HAP-1 (cell line): ENCODE results near the gene SHMT1.

Experiments used
- DNase-seq, 2 experiments: peaks; one replicate each; pipeline ENCODE4 v3.0.0-alpha.2; 2016 to 2020; ENCODE audit warnings: low spot score in 2 of 2
- H3K27me3 ChIP-seq: fragments of 250-450 bp; sonication (Bioruptor Pico); 2 replicates; pipeline ENCODE4 v1.5.1; 2020; ENCODE audit warnings: low read depth, mild to moderate bottlenecking, moderate library complexity
- H3K36me3 ChIP-seq: fragments of 250-450 bp; sonication (Bioruptor Pico); replicated peaks from 2 replicates; pipeline ENCODE4 v1.5.1; 2020; ENCODE audit warnings: mild to moderate bottlenecking
- H3K4me1 ChIP-seq: fragments of 250-450 bp; sonication (Bioruptor Pico); 2 replicates; pipeline ENCODE4 v1.5.1; 2020; ENCODE audit warnings: mild to moderate bottlenecking
- H3K4me3 ChIP-seq: fragments of 250-450 bp; sonication (Bioruptor Pico); 2 replicates; pipeline ENCODE4 v1.5.1; 2020; ENCODE audit warnings: mild to moderate bottlenecking, moderate library complexity
- H3K9me3 ChIP-seq: fragments of 250-450 bp; sonication (Bioruptor Pico); 2 replicates; pipeline ENCODE4 v1.5.1; 2020; ENCODE audit warnings: mild to moderate bottlenecking, moderate library complexity
- in situ Hi-C: fragments of 300-500 bp; cut with MboI; formaldehyde crosslinking; loops from 3 replicates; pipeline ENCODE4 v1.14.3; 2020; ENCODE audit warnings: low sequenced_read_pairs, inconsistent platforms, mixed read lengths

SHMT1 gene

GRCh38 chr17:18327556-18327955 is 35.8 kb downstream of the SHMT1 start:
- no peak for DNase-seq
- H3K27me3 ChIP-seq = no peaks in the 10 kb centered on the region
- no peaks in the 10 kb centered on the region for H3K9me3 ChIP-seq
- in situ Hi-C loops = no loop called here
- H3K36me3 ChIP-seq = peaks cover 71% of the 10 kb centered on the region
- no peaks in the 10 kb centered on the region for H3K4me1 ChIP-seq
- no peak overlapping the region for H3K4me3 ChIP-seq

- H3K9me3 ChIP-seq = no peaks in the 10 kb centered on the region
- in situ Hi-C loops = no loop called here
- no peak overlapping the region for H3K4me3 ChIP-seq
- peaks cover 69% of the 10 kb centered on the region for H3K36me3 ChIP-seq
- no peak for DNase-seq
- no peaks in the 10 kb centered on the region for H3K4me1 ChIP-seq
- H3K27me3 ChIP-seq = no peaks in the 10 kb centered on the region
Measured at GRCh38 chr17:18327093-18327492, 36.3 kb downstream of the SHMT1 start.

GRCh38 chr17:18326572-18326971 is 36.8 kb downstream of the SHMT1 start:
- H3K9me3 ChIP-seq = no peaks in the 10 kb centered on the region
- no peaks in the 10 kb centered on the region for H3K4me1 ChIP-seq
- in situ Hi-C loops = no loop called here
- peaks cover 64% of the 10 kb centered on the region for H3K36me3 ChIP-seq
- no peak overlapping the region for H3K4me3 ChIP-seq
- no peaks in the 10 kb centered on the region for H3K27me3 ChIP-seq
- no peak for DNase-seq

- H3K4me1 ChIP-seq = no peaks in the 10 kb centered on the region
- H3K27me3 ChIP-seq = no peaks in the 10 kb centered on the region
- no peaks in the 10 kb centered on the region for H3K9me3 ChIP-seq
- in situ Hi-C loops = no loop called here
- DNase-seq = no peak
- H3K4me3 ChIP-seq = no peak overlapping the region
- peaks cover 58% of the 10 kb centered on the region for H3K36me3 ChIP-seq
Measured at GRCh38 chr17:18326039-18326438, 37.3 kb downstream of the SHMT1 start.

GRCh38 chr17:18324140-18325050 is 39.0 kb downstream of the SHMT1 start:
- in situ Hi-C loops = no loop called here
- peaks cover 49% of the 10 kb centered on the region for H3K36me3 ChIP-seq

GRCh38 chr17:18323507-18324139 is 39.7 kb downstream of the SHMT1 start:
- no peaks in the 10 kb centered on the region for H3K9me3 ChIP-seq
- no peak overlapping the region for H3K4me3 ChIP-seq
- no peaks in the 10 kb centered on the region for H3K27me3 ChIP-seq
- peaks cover 41% of the 10 kb centered on the region for H3K36me3 ChIP-seq
- DNase-seq = no peak
- no peaks in the 10 kb centered on the region for H3K4me1 ChIP-seq
- in situ Hi-C loops = no loop called here

More at GRCh38 chr17:18324140-18325050, 39.0 kb downstream of the SHMT1 start:
- Histone ChIP-seq H3K4me1 (no peaks in the 10 kb centered on the region), H3K9me3 (no peaks in the 10 kb centered on the region), H3K4me3 (no peak overlapping the region), H3K27me3 (no peaks in the 10 kb centered on the region)
- no peak for DNase-seq

- DNase-seq = no peak
- peaks cover 39% of the 10 kb centered on the region for H3K36me3 ChIP-seq
- H3K9me3 ChIP-seq = no peaks in the 10 kb centered on the region
- in situ Hi-C loops = no loop called here
- H3K27me3 ChIP-seq = no peaks in the 10 kb centered on the region
- H3K4me1 ChIP-seq = no peaks in the 10 kb centered on the region
- no peak overlapping the region for H3K4me3 ChIP-seq
Measured at GRCh38 chr17:18323007-18323406, 40.3 kb downstream of the SHMT1 start.

GRCh38 chr17:18322522-18322921 is 40.8 kb downstream of the SHMT1 start:
- Histone ChIP-seq H3K36me3 (peaks cover 39% of the 10 kb centered on the region), H3K4me3 (no peak overlapping the region), H3K27me3 (no peaks in the 10 kb centered on the region), H3K9me3 (no peaks in the 10 kb centered on the region), H3K4me1 (no peaks in the 10 kb centered on the region)
- in situ Hi-C loops = no loop called here
- no peak for DNase-seq

GRCh38 chr17:18321309-18321708 is 42.0 kb downstream of the SHMT1 start:
- Histone ChIP-seq H3K27me3 (no peaks in the 10 kb centered on the region), H3K36me3 (peaks cover 42% of the 10 kb centered on the region), H3K4me3 (no peak overlapping the region), H3K4me1 (peaks cover 3% of the 10 kb centered on the region), H3K9me3 (no peaks in the 10 kb centered on the region)
- in situ Hi-C loops = no loop called here
- DNase-seq = no peak

GRCh38 chr17:18320301-18320700 is 43.0 kb downstream of the SHMT1 start:
- no peaks in the 10 kb centered on the region for H3K9me3 ChIP-seq
- peaks cover 6% of the 10 kb centered on the region for H3K4me1 ChIP-seq
- in situ Hi-C loops = no loop called here
- peaks cover 35% of the 10 kb centered on the region for H3K36me3 ChIP-seq
- H3K27me3 ChIP-seq = no peaks in the 10 kb centered on the region
- no peak for DNase-seq
- H3K4me3 ChIP-seq = no peak overlapping the region

- H3K27me3 ChIP-seq = no peaks in the 10 kb centered on the region
- peaks cover 6% of the 10 kb centered on the region for H3K4me1 ChIP-seq
- H3K4me3 ChIP-seq = no peak overlapping the region
- H3K36me3 ChIP-seq = peaks cover 32% of the 10 kb centered on the region
- H3K9me3 ChIP-seq = no peaks in the 10 kb centered on the region
- in situ Hi-C loops = no loop called here
- peak; percentile 35 to 52 for DNase-seq
Measured at GRCh38 chr17:18319604-18320256, 43.6 kb downstream of the SHMT1 start.

- H3K36me3 ChIP-seq = peaks cover 27% of the 10 kb centered on the region
- no peak overlapping the region for H3K4me3 ChIP-seq
- in situ Hi-C loops = no loop called here
- no peak for DNase-seq
- no peaks in the 10 kb centered on the region for H3K9me3 ChIP-seq
- H3K27me3 ChIP-seq = no peaks in the 10 kb centered on the region
- peaks cover 6% of the 10 kb centered on the region for H3K4me1 ChIP-seq
Measured at GRCh38 chr17:18318771-18319450, 44.4 kb downstream of the SHMT1 start.

GRCh38 chr17:18318117-18318516 is 45.2 kb downstream of the SHMT1 start:
- Histone ChIP-seq H3K27me3 (no peaks in the 10 kb centered on the region), H3K36me3 (peaks cover 21% of the 10 kb centered on the region), H3K9me3 (no peaks in the 10 kb centered on the region), H3K4me3 (no peak overlapping the region), H3K4me1 (peaks cover 8% of the 10 kb centered on the region)
- in situ Hi-C loops = no loop called here
- no peak for DNase-seq
